GM19397 (cell line): ENCODE measurements around the gene SMTNL2.

Source experiments
- ATAC-seq: cut with Tn5 transposase; IDR thresholded peaks from one replicate; pipeline ENCODE4 v1.9.1; 2021; ENCODE audit warnings: mild to moderate bottlenecking, moderate library complexity; ENCODE audit not compliant: unreplicated experiment

SMTNL2 gene

GRCh38 chr17:4545217-4545951 lies 38.9 kb upstream of the SMTNL2 start:
- no peak for ATAC-seq

GRCh38 chr17:4547118-4547906 lies 37.0 kb upstream of the SMTNL2 start:
- no peak for ATAC-seq

- no peak for ATAC-seq
Observed at GRCh38 chr17:4548061-4548461, 36.3 kb upstream of the SMTNL2 start.

- no peak for ATAC-seq
Observed at GRCh38 chr17:4548721-4549531, 35.4 kb upstream of the SMTNL2 start.

- no peak for ATAC-seq
Observed at GRCh38 chr17:4549781-4550533, 34.4 kb upstream of the SMTNL2 start.

GRCh38 chr17:4550534-4551039 lies 33.7 kb upstream of the SMTNL2 start:
- no peak for ATAC-seq

GRCh38 chr17:4551141-4551540 lies 33.2 kb upstream of the SMTNL2 start:
- no peak for ATAC-seq

- ATAC-seq, result no peak
Observed at GRCh38 chr17:4551796-4552525, 32.4 kb upstream of the SMTNL2 start.

GRCh38 chr17:4553669-4554068 lies 30.7 kb upstream of the SMTNL2 start:
- no peak for ATAC-seq

- no peak for ATAC-seq
Observed at GRCh38 chr17:4554441-4554996, 29.8 kb upstream of the SMTNL2 start.

GRCh38 chr17:4554997-4555799 lies 29.1 kb upstream of the SMTNL2 start, which contains the start of gene MYBBP1A:
Gene MYBBP1A, minus strand, starts transcription at chr17:4555384. Its CDS starts 60 bp downstream, at chr17:4555324.
- peak; percentile 79 for ATAC-seq

- ATAC-seq, result no peak
Observed at GRCh38 chr17:4555873-4556759, 28.2 kb upstream of the SMTNL2 start.

GRCh38 chr17:4556996-4557395 lies 27.3 kb upstream of the SMTNL2 start:
- ATAC-seq, result no peak

GRCh38 chr17:4557626-4558346 lies 26.5 kb upstream of the SMTNL2 start:
- ATAC-seq, result no peak

- no peak for ATAC-seq
Observed at GRCh38 chr17:4558347-4558971, 25.9 kb upstream of the SMTNL2 start.

- no peak for ATAC-seq
Observed at GRCh38 chr17:4559139-4559791, 25.1 kb upstream of the SMTNL2 start.
